HG03097 (cell line): ENCODE data around the gene RNF111.
"Not testable (repeated sequence)": the region's sequence is repeated elsewhere in the genome, so short reads cannot be mapped to it uniquely, and the experiment has no call there.

Experiments
- ATAC-seq: cut with Tn5 transposase; IDR thresholded peaks from one replicate; pipeline ENCODE4 v1.9.1; 2021; ENCODE audit not compliant: unreplicated experiment, low FRiP score

Gene RNF111

DNA sequence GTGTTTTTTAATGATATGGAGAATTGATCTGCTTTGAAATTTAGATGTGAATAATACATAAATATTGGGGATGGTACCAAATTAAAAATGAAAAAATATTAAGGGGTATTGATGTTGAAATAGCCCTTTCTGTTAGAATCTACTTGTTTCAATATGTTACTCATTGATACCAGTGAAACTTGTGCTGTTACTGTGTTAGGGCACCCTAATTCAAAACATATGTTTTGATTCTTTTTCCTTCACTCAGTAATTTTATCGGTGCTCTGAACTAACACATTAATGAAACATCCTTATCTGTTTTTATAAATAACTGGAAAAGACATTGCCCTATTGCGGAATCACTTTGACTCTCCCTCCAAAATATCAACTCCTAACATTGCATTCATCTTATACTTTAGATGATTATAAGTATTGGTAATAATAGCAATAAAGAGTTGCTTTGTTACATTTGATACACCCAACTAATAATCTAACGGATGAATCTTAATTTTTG is 65.5 kb downstream of the RNF111 start:
- no peak for ATAC-seq

DNA sequence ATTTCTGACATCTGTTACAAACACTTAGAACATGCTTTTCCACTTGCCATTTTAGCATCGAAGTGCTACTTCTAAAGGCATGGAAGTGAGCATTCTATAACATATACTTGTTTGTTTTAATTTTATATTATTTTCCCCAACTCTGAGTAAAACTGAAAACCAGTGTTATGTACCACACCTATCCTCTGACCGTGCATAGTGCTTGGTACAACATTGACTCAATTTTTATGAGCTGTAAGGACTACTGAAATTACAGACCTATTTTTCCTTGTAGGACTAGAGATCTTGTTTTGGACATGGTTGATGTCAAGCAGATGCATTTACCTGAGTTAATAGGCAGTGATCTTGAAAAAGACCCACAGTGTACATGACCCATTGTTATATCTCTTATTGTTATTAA is 66.0 kb downstream of the RNF111 start:
- ATAC-seq = no peak

DNA sequence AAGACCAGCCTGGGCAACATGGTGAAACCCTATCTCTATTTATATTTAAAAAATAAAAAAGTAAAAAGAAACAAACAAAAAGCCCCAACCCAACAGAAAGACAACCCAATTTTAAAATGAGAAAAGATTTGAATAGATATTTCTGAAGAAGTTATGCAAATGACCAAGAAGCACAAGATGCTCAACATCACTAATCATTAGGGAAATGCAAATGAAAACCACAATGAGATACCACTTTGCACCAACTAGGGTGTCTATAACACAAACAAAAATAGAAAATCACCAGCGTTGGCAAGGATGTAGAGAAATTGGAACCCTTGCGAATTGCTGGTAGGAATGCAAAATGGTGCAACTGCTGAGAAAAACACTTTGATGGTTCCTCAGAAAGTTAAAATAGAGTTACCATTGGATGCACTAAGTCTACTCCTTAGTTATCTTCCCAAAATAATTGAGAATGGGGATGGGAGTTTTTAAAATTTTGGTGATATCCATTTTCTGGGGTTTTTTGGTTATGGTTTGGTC is 71.7 kb downstream of the RNF111 start:
- no peak for ATAC-seq

GRCh38 chr15:59060348-59060747 is 72.9 kb downstream of the RNF111 start:
- no peak for ATAC-seq

DNA sequence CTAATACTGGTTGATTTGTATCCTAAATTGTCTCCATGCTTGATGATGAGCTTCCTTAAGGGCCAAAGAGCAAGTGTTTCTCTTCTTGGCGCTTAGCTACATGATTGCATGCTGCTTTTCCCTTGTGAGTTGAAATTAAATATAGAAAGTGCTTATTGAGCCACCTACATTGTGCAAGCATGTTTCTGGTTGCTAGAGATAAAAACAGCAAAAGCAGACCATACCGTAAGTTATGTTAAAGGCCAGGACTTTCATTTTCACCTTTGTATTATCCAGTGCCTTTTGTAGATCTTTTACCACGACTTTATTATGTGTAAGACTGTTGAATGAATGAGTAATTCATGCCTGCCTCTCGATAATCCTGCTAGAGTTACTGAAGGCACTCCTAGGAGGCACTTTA is 75.6 kb downstream of the RNF111 start:
- no peak for ATAC-seq

DNA sequence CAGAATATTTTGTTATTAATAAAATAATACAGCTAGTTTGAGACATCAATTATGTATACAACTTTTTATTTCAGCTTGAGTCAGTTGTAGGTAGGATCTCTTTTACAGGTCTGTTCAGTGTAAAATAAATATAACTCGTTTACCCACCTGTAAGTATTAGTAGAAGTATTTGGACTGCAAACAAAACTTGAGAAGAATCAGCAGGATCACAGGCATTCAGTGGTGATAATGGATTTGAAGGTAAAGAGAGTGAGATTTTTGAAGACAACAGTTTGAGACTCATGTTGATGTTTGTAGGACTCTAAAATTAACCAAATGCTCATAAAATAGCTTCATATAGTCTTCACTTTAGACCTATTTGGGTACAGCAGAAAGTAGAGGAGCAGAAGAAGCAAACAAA is 82.0 kb downstream of the RNF111 start:
- no peak for ATAC-seq

GRCh38 chr15:59074607-59075006 is 87.1 kb downstream of the RNF111 start:
- no peak for ATAC-seq

DNA sequence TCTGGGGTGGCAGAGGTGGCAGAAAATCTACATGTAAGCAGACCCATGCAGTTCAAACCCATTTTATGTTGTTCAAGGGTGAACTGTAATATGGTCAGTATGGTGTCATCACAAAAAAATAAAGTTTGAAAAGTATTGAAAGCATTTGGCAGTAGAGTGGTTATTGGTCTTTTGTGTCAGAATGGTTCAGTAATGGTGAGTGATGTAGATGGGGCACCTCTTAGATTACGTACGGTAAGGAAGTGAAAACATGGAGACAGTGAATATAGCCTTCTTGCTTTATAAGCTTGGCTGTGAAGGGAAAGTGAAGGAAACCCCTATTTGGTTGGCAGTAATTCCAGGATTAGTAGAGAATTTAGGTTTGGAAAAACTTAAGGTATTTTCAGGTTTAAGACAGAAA is 100.3 kb downstream of the RNF111 start:
- no peak for ATAC-seq

GRCh38 chr15:59094077-59094476 is 106.6 kb downstream of the RNF111 start:
- ATAC-seq = no peak

DNA sequence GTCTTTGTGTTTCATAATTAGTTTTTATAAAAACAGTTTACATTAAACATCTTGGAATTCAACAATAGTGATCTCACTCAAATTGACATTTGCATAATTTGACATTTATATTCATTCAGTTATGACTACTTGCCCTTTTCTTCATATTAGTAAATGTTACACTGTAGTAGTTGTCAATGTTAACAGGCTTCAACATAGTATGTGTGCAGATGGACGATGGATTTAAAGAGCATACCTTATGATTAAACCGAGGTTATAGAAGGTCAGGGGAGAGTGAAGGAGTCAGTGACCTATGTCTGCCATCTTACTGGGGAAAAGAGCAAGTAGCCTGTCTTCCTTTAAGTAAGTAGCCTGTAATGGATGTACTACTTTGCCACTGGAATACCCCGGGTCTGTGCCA is 109.0 kb downstream of the RNF111 start:
- no peak for ATAC-seq

DNA sequence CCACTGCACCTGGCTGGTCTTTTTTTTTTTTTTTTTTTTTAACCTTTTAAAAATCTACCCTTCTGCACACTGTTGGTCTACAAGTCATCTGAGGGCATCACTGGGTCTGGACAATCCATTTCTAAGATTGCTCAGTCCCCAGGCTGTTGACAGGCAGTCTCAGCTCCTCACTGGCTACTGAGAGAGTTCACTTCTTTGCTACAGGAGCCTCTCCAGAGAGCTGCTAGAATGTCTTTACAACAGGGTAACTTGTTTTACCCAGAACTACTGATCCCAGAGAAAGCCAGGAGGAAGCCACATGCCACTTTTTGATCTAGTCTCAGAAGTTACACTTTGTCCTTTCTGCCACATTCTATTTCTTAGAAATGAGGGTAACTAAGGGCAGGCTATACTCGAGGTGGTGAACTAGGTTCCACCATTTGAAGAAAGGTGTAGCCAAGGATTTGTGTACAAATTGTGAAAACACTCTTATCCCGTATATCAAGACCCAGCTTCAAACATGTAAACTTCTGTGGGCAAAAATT is 111.8 kb downstream of the RNF111 start:
- ATAC-seq = no peak

GRCh38 chr15:59104602-59104911 is 117.1 kb downstream of the RNF111 start:
- ATAC-seq = no peak

- peak; percentile 98 for ATAC-seq
These were observed 117.7 kb downstream of the RNF111 start, which contains the start of gene CCNB2 for GRCh38 chr15:59104912-59105732. Gene CCNB2, plus strand, starts transcription at chr15:59105146. Its CDS starts 123 bp downstream, at chr15:59105269.

DNA sequence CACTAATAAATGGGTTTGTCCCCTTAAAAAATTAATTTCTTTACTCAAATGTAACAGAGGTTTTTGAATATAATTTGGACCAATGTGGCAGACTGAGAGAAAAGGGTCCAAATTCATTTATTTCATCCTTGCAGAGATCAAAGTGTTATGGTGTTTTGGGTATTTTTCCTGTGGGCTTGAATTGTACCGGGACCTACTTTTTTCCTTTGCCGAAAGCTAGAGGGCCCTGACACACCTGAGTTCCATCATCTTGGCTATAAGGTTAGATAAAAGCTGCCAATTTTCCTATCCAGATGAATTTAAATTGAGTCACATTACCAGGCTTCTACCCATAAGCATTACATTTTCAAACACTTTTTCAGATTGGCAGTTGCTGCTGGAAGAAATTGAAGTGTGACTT is 118.4 kb downstream of the RNF111 start:
- ATAC-seq = no peak

- ATAC-seq = no peak
These were observed 123.8 kb downstream of the RNF111 start for GRCh38 chr15:59111251-59111650.

GRCh38 chr15:59115047-59115446 is 127.6 kb downstream of the RNF111 start:
- no peak for ATAC-seq

GRCh38 chr15:59116141-59116540 is 128.7 kb downstream of the RNF111 start:
- no peak for ATAC-seq

GRCh38 chr15:59116771-59117170 is 129.3 kb downstream of the RNF111 start:
- no peak for ATAC-seq

DNA sequence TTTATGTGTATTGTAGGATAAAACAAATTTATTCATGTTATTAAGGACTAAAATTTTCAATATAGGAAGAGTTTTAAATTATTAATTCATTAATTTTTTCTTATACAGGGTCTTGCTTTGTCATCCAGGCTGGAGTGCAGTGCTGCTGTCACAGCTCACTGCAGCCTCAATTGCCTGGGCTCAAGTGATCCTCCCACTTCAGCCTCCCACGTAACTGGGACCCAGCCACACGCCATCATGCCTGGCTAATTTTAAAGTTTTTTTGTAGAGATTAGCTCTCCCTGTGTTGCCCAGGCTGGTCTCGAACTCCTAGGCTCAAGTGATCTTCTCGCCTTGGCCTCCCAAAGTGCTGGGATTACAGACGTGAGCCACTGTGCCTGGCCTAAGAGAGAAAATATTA is 132.2 kb downstream of the RNF111 start:
- ATAC-seq = no peak

- ATAC-seq = no peak
These were observed 133.5 kb downstream of the RNF111 start for GRCh38 chr15:59120937-59121336.

DNA sequence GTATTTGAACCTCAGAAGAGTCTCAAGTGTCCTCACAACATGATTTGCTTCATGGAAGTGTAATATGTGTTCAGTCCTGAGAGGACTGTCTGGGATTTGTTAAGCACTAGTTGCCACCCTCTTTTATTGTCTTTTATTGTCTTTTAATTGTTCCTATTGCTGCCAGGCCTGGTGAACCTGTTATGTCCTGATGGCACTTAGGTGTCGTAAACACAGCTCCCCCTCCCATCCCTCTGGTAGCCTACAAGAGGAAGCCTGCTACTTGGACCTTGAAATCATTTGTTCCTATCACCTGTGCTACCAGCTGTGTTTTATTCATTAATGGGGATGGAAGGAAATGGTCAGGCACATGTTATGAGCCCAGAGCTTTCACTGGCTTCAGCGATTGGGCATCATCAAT is 136.8 kb downstream of the RNF111 start:
- no peak for ATAC-seq

DNA sequence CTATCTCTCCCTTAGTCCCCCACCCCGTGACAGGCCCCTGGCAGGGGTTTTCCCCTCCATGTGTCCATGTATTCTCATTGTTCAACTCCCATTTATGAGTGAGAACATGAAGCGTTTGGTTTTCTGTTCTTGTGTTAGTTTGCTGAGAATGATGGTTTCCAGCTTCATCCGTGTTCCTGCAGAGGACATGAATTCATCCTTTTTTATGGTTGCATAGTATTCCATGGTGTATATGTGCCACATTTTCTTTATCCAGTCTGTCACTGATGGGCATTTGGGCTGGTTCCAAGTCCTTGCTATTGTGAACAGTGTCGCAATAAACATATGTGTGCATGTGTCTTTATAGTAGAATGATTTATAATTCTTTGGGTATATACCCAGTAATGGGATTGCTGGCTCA is 138.2 kb downstream of the RNF111 start:
- not testable (repeated sequence) for ATAC-seq
